ENCODE data around the gene HSPB6.

Gene HSPB6

GRCh38 chr19:35744430-35745327 is 12.2 kb downstream of the HSPB6 start:
- Histone ChIP-seq H3K9me3 (replicated peaks in 1 of 2; ENCODE audit: control insufficient read depth in 2 of 2, insufficient read depth in 1 of 2, low read depth in 1 of 2, low read length in 2 of 2) (no peaks in the 10 kb centered on the region), H4K8ac (ENCODE audit: low read depth, low read length) (no peak overlapping the region), H3K27me3 (ENCODE audit: control insufficient read depth in 3 of 3, insufficient read depth in 3 of 3, low read depth in 1 of 3, low read length in 3 of 3) (no peaks in the 10 kb centered on the region), H3K18ac (ENCODE audit: low read length) (peak overlapping the region; percentile 67), H3K4me3 (ENCODE audit: low read length in 2 of 2) (peak overlapping the region; percentile 74 to 86), H3K79me1 (ENCODE audit: low read depth, low read length) (peaks cover 10% of the 10 kb centered on the region), H3K23ac (ENCODE audit: low read depth, low read length, poor library complexity) (no peak overlapping the region), H2AK5ac (ENCODE audit: low read depth, low read length) (peak overlapping the region; percentile 70), H3K4me2 (ENCODE audit: insufficient read depth, low read length, poor library complexity, severe bottlenecking) (peak overlapping the region; percentile 76), H2BK120ac (ENCODE audit: low read depth, low read length) (no peak overlapping the region), H3K4me1 (ENCODE audit: control insufficient read depth in 2 of 2, insufficient read depth in 1 of 2, low read depth in 1 of 2, low read length in 2 of 2) (peaks cover 11 to 15% of the 10 kb centered on the region in 2 donors), H3K27ac (replicated peaks; ENCODE audit: low read length) (peak overlapping the region; percentile 90), H2BK12ac (ENCODE audit: low read length) (no peak overlapping the region), H3K9ac (ENCODE audit: low read depth, low read length, poor library complexity) (peak overlapping the region; percentile 80), H2BK15ac (ENCODE audit: low read length) (no peak overlapping the region), H2BK5ac (ENCODE audit: low read length) (peak overlapping the region; percentile 62), H2AFZ (ENCODE audit: low read length) (peak overlapping the region; percentile 91), H4K91ac (ENCODE audit: low read depth, low read length, poor library complexity) (no peak overlapping the region), H3K36me3 (replicated peaks in 1 of 2; ENCODE audit: control insufficient read depth in 2 of 2, insufficient read depth in 2 of 2, low read length in 2 of 2) (peaks cover 6 to 8% of the 10 kb centered on the region in 2 donors), H3K14ac (ENCODE audit: low read length) (no peak overlapping the region), H3K4ac (ENCODE audit: low read length) (no peak overlapping the region)
- WGBS, 2 donors (ENCODE audit: extremely low coverage in 2 of 2, insufficient read length in 2 of 2, insufficient replicate concordance in 1 of 2), result no CpG with 5 or more reads among the region's 41 CpGs
- peak; percentile 94 for DNase-seq (ENCODE audit: low spot score)

- Histone ChIP-seq H3K23ac (ENCODE audit: low read depth, low read length, poor library complexity) (no peak overlapping the region), H3K36me3 (replicated peaks in 1 of 2; ENCODE audit: control insufficient read depth in 2 of 2, insufficient read depth in 2 of 2, low read length in 2 of 2) (peaks cover 7 to 16% of the 10 kb centered on the region in 2 donors), H2BK12ac (ENCODE audit: low read length) (no peak overlapping the region), H3K4me1 (ENCODE audit: control insufficient read depth in 2 of 2, insufficient read depth in 1 of 2, low read depth in 1 of 2, low read length in 2 of 2) (peaks cover 10 to 14% of the 10 kb centered on the region in 2 donors), H3K9ac (ENCODE audit: low read depth, low read length, poor library complexity) (no peak overlapping the region), H3K79me1 (ENCODE audit: low read depth, low read length) (peaks cover 11% of the 10 kb centered on the region), H2BK5ac (ENCODE audit: low read length) (no peak overlapping the region), H3K4me3 (ENCODE audit: low read length in 2 of 2) (peak overlapping the region in 1 of 2 donors; percentile 74), H3K4ac (ENCODE audit: low read length) (no peak overlapping the region), H2BK15ac (ENCODE audit: low read length) (no peak overlapping the region), H4K8ac (ENCODE audit: low read depth, low read length) (no peak overlapping the region), H3K27ac (replicated peaks; ENCODE audit: low read length) (no peak overlapping the region), H3K4me2 (ENCODE audit: insufficient read depth, low read length, poor library complexity, severe bottlenecking) (peak overlapping the region; percentile 76), H3K27me3 (ENCODE audit: control insufficient read depth in 3 of 3, insufficient read depth in 3 of 3, low read depth in 1 of 3, low read length in 3 of 3) (no peaks in the 10 kb centered on the region), H3K18ac (ENCODE audit: low read length) (no peak overlapping the region), H2BK120ac (ENCODE audit: low read depth, low read length) (no peak overlapping the region), H2AK5ac (ENCODE audit: low read depth, low read length) (peak overlapping the region; percentile 70), H3K14ac (ENCODE audit: low read length) (no peak overlapping the region), H2AFZ (ENCODE audit: low read length) (no peak overlapping the region), H4K91ac (ENCODE audit: low read depth, low read length, poor library complexity) (no peak overlapping the region), H3K9me3 (replicated peaks in 1 of 2; ENCODE audit: control insufficient read depth in 2 of 2, insufficient read depth in 1 of 2, low read depth in 1 of 2, low read length in 2 of 2) (no peaks in the 10 kb centered on the region)
- DNase-seq (ENCODE audit: low spot score), result no peak
- no CpG with 5 or more reads among the region's 19 CpGs for WGBS, 2 donors (ENCODE audit: extremely low coverage in 2 of 2, insufficient read length in 2 of 2, insufficient replicate concordance in 1 of 2)
These were observed 13.0 kb downstream of the HSPB6 start for GRCh38 chr19:35743640-35744429.

GRCh38 chr19:35742121-35742724 is 14.6 kb downstream of the HSPB6 start, which contains the start of gene IGFLR1:
Gene IGFLR1 (minus strand): TSS chr19:35742452. CDS start chr19:35741180, 1,272 bp downstream.
- Histone ChIP-seq H3K14ac (ENCODE audit: low read length) (no peak within 1 kb of the TSS), H3K4me1 (ENCODE audit: control insufficient read depth in 2 of 2, insufficient read depth in 1 of 2, low read depth in 1 of 2, low read length in 2 of 2) (peaks cover 8 to 14% of the 10 kb centered on the region in 2 donors), H3K4me3 (ENCODE audit: low read length in 2 of 2) (peak within 1 kb of the TSS in 1 of 2 donors; percentile 63), H3K27me3 (ENCODE audit: control insufficient read depth in 3 of 3, insufficient read depth in 3 of 3, low read depth in 1 of 3, low read length in 3 of 3) (no peaks in the 10 kb centered on the region), H2AFZ (ENCODE audit: low read length) (no peak within 1 kb of the TSS), H2AK5ac (ENCODE audit: low read depth, low read length) (peak within 1 kb of the TSS; percentile 51), H3K4me2 (ENCODE audit: insufficient read depth, low read length, poor library complexity, severe bottlenecking) (peak within 1 kb of the TSS; percentile 52), H3K23ac (ENCODE audit: low read depth, low read length, poor library complexity) (no peak within 1 kb of the TSS), H3K18ac (ENCODE audit: low read length) (no peak within 1 kb of the TSS), H3K4ac (ENCODE audit: low read length) (no peak within 1 kb of the TSS), H3K27ac (replicated peaks; ENCODE audit: low read length) (peak within 1 kb of the TSS; percentile 98), H2BK5ac (ENCODE audit: low read length) (peak within 1 kb of the TSS; percentile 84), H4K91ac (ENCODE audit: low read depth, low read length, poor library complexity) (no peak within 1 kb of the TSS), H3K36me3 (replicated peaks in 1 of 2; ENCODE audit: control insufficient read depth in 2 of 2, insufficient read depth in 2 of 2, low read length in 2 of 2) (peaks cover 22 to 32% of the 10 kb centered on the region in 2 donors), H3K9ac (ENCODE audit: low read depth, low read length, poor library complexity) (no peak within 1 kb of the TSS), H2BK15ac (ENCODE audit: low read length) (no peak within 1 kb of the TSS), H3K79me1 (ENCODE audit: low read depth, low read length) (peaks cover 8% of the 10 kb centered on the region), H4K8ac (ENCODE audit: low read depth, low read length) (no peak within 1 kb of the TSS), H2BK120ac (ENCODE audit: low read depth, low read length) (no peak within 1 kb of the TSS), H3K9me3 (replicated peaks in 1 of 2; ENCODE audit: control insufficient read depth in 2 of 2, insufficient read depth in 1 of 2, low read depth in 1 of 2, low read length in 2 of 2) (no peaks in the 10 kb centered on the region), H2BK12ac (ENCODE audit: low read length) (no peak within 1 kb of the TSS)
- no CpG with 5 or more reads among the region's 9 CpGs for WGBS, 2 donors (ENCODE audit: extremely low coverage in 2 of 2, insufficient read length in 2 of 2, insufficient replicate concordance in 1 of 2)
- DNase-seq (ENCODE audit: low spot score), result no peak

All from neuronal stem cell (in vitro differentiated cells).